SK-N-SH (cell line): ENCODE data around the gene EYA2. TPM values are rescaled to one million over a fixed set of nuclear protein-coding genes. Genes with fewer than 3 reads are reported as not detected.

ENCODE experiments used
- CTCF ChIA-PET: fragments of 300-600, 350-600 bp; formaldehyde crosslinking; extraction: SDS; loops from one replicate; lab custom pipeline; 2021; lab: Yijun Ruan, JAX
- POLR2A ChIA-PET: fragments of 350-600 bp; sonication (Branson Sonifier 250); formaldehyde crosslinking; extraction: SDS; loops from one replicate; lab custom pipeline; 2020; ENCODE audit warnings: antibody characterized with exemption, inconsistent platforms; lab: Yijun Ruan, JAX
- DNase-seq: peaks from one replicate; pipeline ENCODE4 v3.0.0; 2012
- H2AFZ ChIP-seq: fragments of 200-600 bp; sonication (generic); 2 replicates; pipeline ENCODE4 v1.8.1; 2016; ENCODE audit warnings: antibody characterized with exemption, mild to moderate bottlenecking, low read depth
- H3F3A ChIP-seq: fragments of 200-600 bp; sonication (generic); replicated peaks from 2 replicates; pipeline ENCODE3; 2016; ENCODE audit warnings: antibody characterized with exemption, mild to moderate bottlenecking; ENCODE audit not compliant: insufficient read depth
- H3K27ac ChIP-seq, 2 experiments: fragments of 200-500 bp in 1 of 2; fragments of 200-600 bp in 1 of 2; sonication (Bioruptor generic) in 1 of 2; sonication (generic), shearing (Covaris generic) in 1 of 2; 2 replicates each; pipeline versions ENCODE4 v1.5.1 to v1.6.1; 2014 to 2016; ENCODE audit warnings: low read depth in 2 of 2, inconsistent platforms in 1 of 2, low read length in 1 of 2, mild to moderate bottlenecking in 1 of 2, mixed read lengths in 1 of 2
- H3K27me3 ChIP-seq: fragments of 200-600 bp; sonication (generic), shearing (Covaris generic); 2 replicates; pipeline ENCODE4 v1.6.1; 2016; ENCODE audit warnings: mixed run types; ENCODE audit not compliant: insufficient read depth
- H3K36me3 ChIP-seq, 2 experiments: fragments of 200-500 bp in 1 of 2; fragments of 200-600 bp in 1 of 2; sonication (Bioruptor generic) in 1 of 2; sonication (generic) in 1 of 2; replicated peaks in 1 of 2; 2 replicates each; pipeline versions ENCODE3 to v1.5.1; 2014 to 2016; ENCODE audit warnings: low read length in 1 of 2, mild to moderate bottlenecking in 1 of 2; ENCODE audit not compliant: insufficient read depth in 2 of 2, control insufficient read depth in 1 of 2
- H3K4me1 ChIP-seq, 2 experiments: fragments of 200-500 bp in 1 of 2; fragments of 200-600 bp in 1 of 2; sonication (Bioruptor generic) in 1 of 2; sonication (generic), shearing (Covaris generic) in 1 of 2; 2 replicates each; pipeline versions ENCODE4 v1.5.1 to v1.6.1; 2014 to 2016; ENCODE audit warnings: low read depth in 1 of 2, low read length in 1 of 2, mixed run types in 1 of 2; ENCODE audit not compliant: insufficient read depth in 2 of 2, control insufficient read depth in 1 of 2
- H3K4me2 ChIP-seq: fragments of 200-600 bp; sonication (generic), shearing (Covaris generic); 2 replicates; pipeline ENCODE4 v1.6.1; 2017; ENCODE audit warnings: mixed run types
- H3K4me3 ChIP-seq, 2 experiments: fragments of 200-500 bp in 1 of 2; fragments of 200-600 bp in 1 of 2; sonication (Bioruptor generic) in 1 of 2; sonication (generic), shearing (Covaris generic) in 1 of 2; 2 replicates each; pipeline versions ENCODE4 v1.5.1 to v1.8.1; 2014 to 2016; ENCODE audit warnings: low read depth in 2 of 2, inconsistent platforms in 1 of 2, low read length in 1 of 2, mild to moderate bottlenecking in 1 of 2, mixed read lengths in 1 of 2, moderate library complexity in 1 of 2
- H3K79me2 ChIP-seq: fragments of 200-600 bp; sonication (generic); 2 replicates; pipeline ENCODE4 v1.8.1; 2017; ENCODE audit warnings: mild to moderate bottlenecking; ENCODE audit not compliant: insufficient read depth
- H3K9ac ChIP-seq: fragments of 200-600 bp; sonication (generic); 2 replicates; pipeline ENCODE4 v1.6.1; 2017; ENCODE audit warnings: mixed run types
- H3K9me2 ChIP-seq: fragments of 200-600 bp; sonication (generic); 2 replicates; pipeline ENCODE4 v1.6.1; 2017; ENCODE audit warnings: mixed run types
- H3K9me3 ChIP-seq: fragments of 200-600 bp; sonication (generic); 2 replicates; pipeline ENCODE4 v1.6.1; 2017; ENCODE audit warnings: mixed run types, mild to moderate bottlenecking, moderate library complexity
- H4K20me1 ChIP-seq: fragments of 200-600 bp; sonication (generic); 2 replicates; pipeline ENCODE4 v1.6.1; 2017; ENCODE audit warnings: mild to moderate bottlenecking, mixed run types; ENCODE audit not compliant: insufficient read depth
- CHD2 ChIP-seq: fragments of 150-350 bp; IDR thresholded peaks from 2 replicates; pipeline ENCODE4 v1.6.1; 2018; ENCODE audit warnings: low read length; ENCODE audit not compliant: partially characterized antibody
- ELF1 ChIP-seq: IDR thresholded peaks from 2 replicates; pipeline ENCODE4 v1.4.0; 2012
- EP300 ChIP-seq, 2 experiments: IDR thresholded peaks; 2 replicates each; pipeline versions ENCODE4 v1.4.0 to v1.6.1; 2012; ENCODE audit warnings: borderline replicate concordance in 1 of 2, low read depth in 1 of 2, low read length in 1 of 2
- EZH2phosphoT487 ChIP-seq: fragments of 200-600 bp; sonication (generic); IDR thresholded peaks from 2 replicates; pipeline ENCODE4 v1.6.1; 2017; ENCODE audit warnings: low read depth, mixed run types, mild to moderate bottlenecking, antibody characterized with exemption, moderate library complexity, borderline replicate concordance
- FOSL2 ChIP-seq: IDR thresholded peaks from 2 replicates; pipeline ENCODE4 v1.4.0; 2012; ENCODE audit warnings: low read depth, mild to moderate bottlenecking, moderate library complexity, borderline replicate concordance
- MEF2A ChIP-seq: IDR thresholded peaks from 2 replicates; pipeline ENCODE4 v1.4.0; 2012; ENCODE audit warnings: low read depth, borderline replicate concordance
- MXI1 ChIP-seq: IDR thresholded peaks from 2 replicates; pipeline ENCODE4 v1.6.1; 2012; ENCODE audit warnings: mild to moderate bottlenecking, low read depth, low read length, improper control_type of control experiment
- NRF1 ChIP-seq: IDR thresholded peaks from 2 replicates; pipeline ENCODE4 v1.6.1; 2012; ENCODE audit warnings: low read depth, mild to moderate bottlenecking, low read length
- RAD21 ChIP-seq: IDR thresholded peaks from 2 replicates; pipeline ENCODE4 v1.6.1; 2012; ENCODE audit warnings: mild to moderate bottlenecking, low read length
- RCOR1 ChIP-seq: fragments of 150-350 bp; IDR thresholded peaks from 2 replicates; pipeline ENCODE4 v1.6.1; 2017; ENCODE audit warnings: antibody characterized with exemption, low read length
- REST ChIP-seq: IDR thresholded peaks from 2 replicates; pipeline ENCODE4 v1.6.1; 2012; ENCODE audit warnings: mild to moderate bottlenecking, low read depth, low read length, moderate library complexity
- RFX5 ChIP-seq: IDR thresholded peaks from 2 replicates; pipeline ENCODE4 v1.6.1; 2012; ENCODE audit warnings: mild to moderate bottlenecking, improper control_type of control experiment, low read length
- RXRA ChIP-seq: IDR thresholded peaks from 2 replicates; pipeline ENCODE4 v1.4.0; 2012; ENCODE audit warnings: low read depth, mild to moderate bottlenecking, borderline replicate concordance
- SIN3A ChIP-seq: IDR thresholded peaks from 2 replicates; pipeline ENCODE4 v1.6.1; 2012; ENCODE audit warnings: low read depth, mild to moderate bottlenecking, low read length, moderate library complexity, borderline replicate concordance
- SMC3 ChIP-seq: IDR thresholded peaks from 2 replicates; pipeline ENCODE4 v1.6.1; 2012; ENCODE audit warnings: low read depth, low read length, improper control_type of control experiment
- TAF1 ChIP-seq: IDR thresholded peaks from 2 replicates; pipeline ENCODE4 v1.6.1; 2012; ENCODE audit warnings: low read depth, mild to moderate bottlenecking, low read length, moderate library complexity, borderline replicate concordance
- WGBS: methylation state at CpG from one replicate; pipeline ENCODE4 v1.1.6; 2017; ENCODE audit warnings: low lambda C conversion rate; 5-methylcytosine and 5-hydroxymethylcytosine counted together
- polyA plus RNA-seq, 3 experiments: library from polyadenylated mRNA; depleted of rRNA; stranded (reverse); fragments of >200 nt; gene quantifications; 2 replicates each; pipeline ENCODE4 v1.2.3, GENCODE V29; 2012
- TF ChIP-seq, protein P1 (sequence below): fragments of 150-350 bp; IDR thresholded peaks from 2 replicates; pipeline ENCODE4 v1.6.1; 2017; ENCODE audit warnings: antibody characterized with exemption, low read length, low read depth, borderline replicate concordance
- TF ChIP-seq, protein P2 (sequence below): IDR thresholded peaks from 2 replicates; pipeline ENCODE4 v1.4.0; 2012; ENCODE audit warnings: low read depth, borderline replicate concordance
- TF ChIP-seq, protein P3 (sequence below): IDR thresholded peaks from 2 replicates; pipeline ENCODE4 v1.4.0; 2012; ENCODE audit warnings: low read depth

Gene EYA2
- polyA plus RNA-seq, 1 of the 3 experiments (the other 2 are of a cell fraction), result 0.05 TPM

DNA sequence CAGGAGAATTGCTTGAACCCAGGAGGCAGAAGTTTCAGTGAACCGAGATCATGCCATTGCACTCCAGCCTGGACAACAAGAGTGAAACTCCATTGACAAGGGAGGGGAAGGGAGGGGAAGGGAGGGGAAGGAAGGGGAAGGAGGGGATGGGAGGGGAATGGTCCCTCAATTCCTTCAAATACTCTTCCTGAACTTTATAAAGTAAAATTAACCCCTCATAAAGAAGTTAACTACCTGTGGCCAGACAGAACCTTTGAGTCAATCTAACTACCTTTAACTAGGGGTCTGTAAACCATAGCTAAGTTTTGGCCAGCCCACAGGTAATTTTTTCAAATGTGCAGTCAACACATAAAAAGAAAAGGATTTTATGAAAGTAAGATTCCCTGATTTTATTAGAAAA lies 330.8 kb downstream of the EYA2 start:
- no peak overlapping the region for H2AFZ ChIP-seq

More for the DNA sequence above, 330.8 kb downstream of the EYA2 start:
- no peaks in the 10 kb centered on the region for H3K27me3 ChIP-seq
- H3K9me2 ChIP-seq, result no peaks in the 10 kb centered on the region
- peaks cover 5% of the 10 kb centered on the region for H3F3A ChIP-seq
- H3K36me3 ChIP-seq, result peaks cover 54 to 78% of the 10 kb centered on the region in 2 experiments
- no peak overlapping the region for H3K9ac ChIP-seq
- ChIA-PET CTCF (interaction anchor here (3.0 kb wide), 1 partner anchor 159 kb away, joined by 17 read pairs; no protein-coding TSS in a partner anchor), POLR2A (no interaction called here)
- H3K27ac ChIP-seq, result no peak overlapping the region
- H3K4me3 ChIP-seq, result no peak overlapping the region
- DNase-seq, result no peak
- 89% methylated on average over 1 of the region's 1 CpG for WGBS
- H4K20me1 ChIP-seq, result no peaks in the 10 kb centered on the region
- no peaks in the 10 kb centered on the region; a peak in 1 of 4 replicates for H3K4me1 ChIP-seq
- H3K4me2 ChIP-seq, result no peak overlapping the region
- no peak for TF ChIP-seq SMC3
- no peak for TF ChIP-seq SIN3A
- TF ChIP-seq MXI1, result no peak
- no peak for TF ChIP-seq RFX5
- TF ChIP-seq RCOR1, result no peak
- no peak for TF ChIP-seq RXRA
- no peak for TF ChIP-seq NRF1
- TF ChIP-seq ELF1, result no peak
- TF ChIP-seq RAD21, result no peak
- TF ChIP-seq MEF2A, result no peak
- no peak for TF ChIP-seq REST
- no peak for TF ChIP-seq TAF1
- no peak for TF ChIP-seq FOSL2
- TF ChIP-seq EZH2phosphoT487, result no peak
- TF ChIP-seq, protein P1, sequence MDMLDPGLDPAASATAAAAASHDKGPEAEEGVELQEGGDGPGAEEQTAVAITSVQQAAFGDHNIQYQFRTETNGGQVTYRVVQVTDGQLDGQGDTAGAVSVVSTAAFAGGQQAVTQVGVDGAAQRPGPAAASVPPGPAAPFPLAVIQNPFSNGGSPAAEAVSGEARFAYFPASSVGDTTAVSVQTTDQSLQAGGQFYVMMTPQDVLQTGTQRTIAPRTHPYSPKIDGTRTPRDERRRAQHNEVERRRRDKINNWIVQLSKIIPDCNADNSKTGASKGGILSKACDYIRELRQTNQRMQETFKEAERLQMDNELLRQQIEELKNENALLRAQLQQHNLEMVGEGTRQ, result no peak
- TF ChIP-seq CHD2, result no peak
- no peak for TF ChIP-seq EP300 (IDR thresholded peaks at IDR 0.05; ENCODE audit: borderline replicate concordance in 1 of 2, low read depth in 1 of 2, low read length in 1 of 2)
- TF ChIP-seq, protein P2, sequence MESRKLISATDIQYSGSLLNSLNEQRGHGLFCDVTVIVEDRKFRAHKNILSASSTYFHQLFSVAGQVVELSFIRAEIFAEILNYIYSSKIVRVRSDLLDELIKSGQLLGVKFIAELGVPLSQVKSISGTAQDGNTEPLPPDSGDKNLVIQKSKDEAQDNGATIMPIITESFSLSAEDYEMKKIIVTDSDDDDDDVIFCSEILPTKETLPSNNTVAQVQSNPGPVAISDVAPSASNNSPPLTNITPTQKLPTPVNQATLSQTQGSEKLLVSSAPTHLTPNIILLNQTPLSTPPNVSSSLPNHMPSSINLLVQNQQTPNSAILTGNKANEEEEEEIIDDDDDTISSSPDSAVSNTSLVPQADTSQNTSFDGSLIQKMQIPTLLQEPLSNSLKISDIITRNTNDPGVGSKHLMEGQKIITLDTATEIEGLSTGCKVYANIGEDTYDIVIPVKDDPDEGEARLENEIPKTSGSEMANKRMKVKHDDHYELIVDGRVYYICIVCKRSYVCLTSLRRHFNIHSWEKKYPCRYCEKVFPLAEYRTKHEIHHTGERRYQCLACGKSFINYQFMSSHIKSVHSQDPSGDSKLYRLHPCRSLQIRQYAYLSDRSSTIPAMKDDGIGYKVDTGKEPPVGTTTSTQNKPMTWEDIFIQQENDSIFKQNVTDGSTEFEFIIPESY, result no peak
- TF ChIP-seq, protein P3, sequence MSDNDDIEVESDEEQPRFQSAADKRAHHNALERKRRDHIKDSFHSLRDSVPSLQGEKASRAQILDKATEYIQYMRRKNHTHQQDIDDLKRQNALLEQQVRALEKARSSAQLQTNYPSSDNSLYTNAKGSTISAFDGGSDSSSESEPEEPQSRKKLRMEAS, result no peak
- TF ChIP-seq, all 33 proteins: peak for 0
- Histone ChIP-seq H3K79me2 (peaks cover 13% of the 10 kb centered on the region; the same call in 1 of the 2 replicates), H3K9me3 (no peaks in the 10 kb centered on the region)
